Upper lobe of left lung (tissue), 4 donors: Measurements from ENCODE around the gene MYO7A.

ENCODE experiments used
- CTCF ChIP-seq, 6 experiments: fragments of 450-650 bp in 4 of 6; fragments of 200-600 bp in 2 of 6; sonication (generic) in 2 of 6; IDR thresholded peaks; one replicate each; pipeline ENCODE4 v1.5.1; 2016 to 2019; ENCODE audit warnings: antibody characterized with exemption in 6 of 6
- EP300 ChIP-seq, 4 donors: sonication (generic); formaldehyde crosslinking; IDR thresholded peaks; one replicate each; pipeline ENCODE4 v1.5.1; 2017; ENCODE audit warnings: antibody characterized with exemption in 4 of 4, control low read depth in 2 of 4
- POLR2A ChIP-seq, 4 donors: fragments of 450-650 bp; IDR thresholded peaks; one replicate each; pipeline ENCODE4 v1.5.1; 2016 to 2017; ENCODE audit warnings: antibody characterized with exemption in 4 of 4, mild to moderate bottlenecking in 2 of 4
- POLR2AphosphoS5 ChIP-seq, 2 donors: sonication (generic); formaldehyde crosslinking; IDR thresholded peaks; one replicate each; pipeline ENCODE4 v1.5.1; 2017; ENCODE audit warnings: antibody characterized with exemption in 2 of 2

- TF ChIP-seq CTCF (IDR thresholded peaks at IDR 0.05) (no peak), POLR2AphosphoS5 (IDR thresholded peaks at IDR 0.05) (no peak), POLR2A (IDR thresholded peaks at IDR 0.05) (no peak), EP300 (IDR thresholded peaks at IDR 0.05) (no peak)
These were observed 10.0 kb upstream of the MYO7A start for GRCh38 chr11:77118086-77118485.
